ENCODE data around the gene PCK2.
A peak's percentile ranks its signal among the peaks of the same experiment; 100 is the strongest.

DNA sequence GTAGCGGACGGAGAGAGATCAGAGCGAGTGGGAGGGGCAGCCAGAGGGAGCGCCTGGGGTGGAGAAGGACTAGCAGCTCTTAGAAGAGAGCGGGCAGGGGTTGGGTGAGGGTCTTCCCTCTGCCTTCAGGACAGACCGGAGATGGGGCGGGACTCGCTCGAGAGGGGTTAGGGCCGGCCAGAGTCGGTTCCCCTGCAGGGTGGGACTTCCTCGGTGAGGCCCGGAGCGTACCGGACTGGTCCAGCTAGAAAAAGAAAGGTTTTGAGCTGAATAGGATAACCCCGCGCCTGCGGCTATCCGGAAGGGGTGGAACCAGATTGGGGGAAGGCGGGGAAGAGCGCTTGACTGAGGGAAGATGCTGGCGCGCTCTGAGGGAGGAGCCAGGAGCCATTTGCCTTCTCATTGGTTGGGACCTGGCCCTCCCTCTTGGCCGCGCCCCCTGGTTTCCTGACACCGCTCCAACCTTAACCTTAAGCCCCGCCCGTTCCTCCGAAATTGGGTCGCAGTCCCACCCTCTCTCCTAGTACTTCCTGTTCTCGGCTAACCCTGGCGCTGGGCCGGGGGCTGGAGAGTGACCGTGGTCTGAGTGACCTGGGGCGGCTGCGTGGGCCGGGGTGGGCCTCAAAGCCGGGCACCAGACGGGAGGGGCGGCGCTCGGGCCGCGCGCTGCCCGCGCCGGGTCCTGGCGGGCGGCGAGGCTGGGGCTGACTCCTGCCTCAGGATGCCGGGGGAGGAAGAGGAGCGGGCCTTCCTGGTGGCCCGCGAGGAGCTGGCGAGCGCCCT, 53.1 kb downstream of the PCK2 start, which contains the start of gene RNF31:
- TF ChIP-seq POLR2A (IDR thresholded peaks at IDR 0.05; ENCODE audit: low read length): peak; percentile 54
- no peak for TF ChIP-seq GATA1 (IDR thresholded peaks at IDR 0.05; ENCODE audit: low read depth, low read length)
